Caco-2 (cell line): Measurements from ENCODE around the gene DPP3. TPM values are rescaled to one million over a fixed set of nuclear protein-coding genes. Genes with fewer than 3 reads are reported as not detected.

Experiments used
- BruUV-seq: library from RNA; stranded (reverse); fragments of 400-500 nt; replicated peaks from 2 replicates; lab custom pipeline; 2021; lab: Mats Ljungman, UMichigan
- CTCF ChIA-PET: fragments of 300-600 bp; sonication (Branson Sonifier 250); formaldehyde crosslinking; loops from one replicate; lab custom pipeline; 2022; ENCODE audit warnings: antibody characterized with exemption; lab: Charles Lee
- POLR2A ChIA-PET: fragments of 300-600 bp; sonication (Branson Sonifier 250); formaldehyde crosslinking; loops from one replicate; lab custom pipeline; 2022; ENCODE audit warnings: antibody characterized with exemption; lab: Charles Lee
- DNase-seq, 2 experiments: peaks; one replicate each; pipeline versions ENCODE4 v3.0.0 to v3.0.0-alpha.2; 2020 to 2022
- H3K27me3 ChIP-seq: replicated peaks from 2 replicates; pipeline ENCODE4 v1.6.0; 2011; ENCODE audit warnings: low read length; ENCODE audit not compliant: control insufficient read depth, insufficient read depth
- H3K36me3 ChIP-seq: 2 replicates; pipeline ENCODE4 v1.5.1; 2011; ENCODE audit warnings: low read length; ENCODE audit not compliant: control insufficient read depth, insufficient read depth
- H3K4me1 ChIP-seq: fragments of 250-450 bp; sonication (Bioruptor Pico); 2 replicates; pipeline ENCODE4 v1.5.1; 2020; ENCODE audit warnings: mild to moderate bottlenecking
- H3K4me3 ChIP-seq: 2 replicates; pipeline ENCODE4 v1.5.1; 2011; ENCODE audit warnings: low read depth, mild to moderate bottlenecking, control low read depth, low read length
- H3K9me3 ChIP-seq: fragments of 250-450 bp; sonication (Bioruptor Pico); 2 replicates; pipeline ENCODE4 v1.5.1; 2020; ENCODE audit warnings: mild to moderate bottlenecking, moderate library complexity
- H3K27ac Mint-ChIP-seq: one replicate; pipeline ENCODE4 v1.8.0; 2022; ENCODE audit warnings: mixed read lengths; ENCODE audit not compliant: unreplicated experiment
- H3K27me3 Mint-ChIP-seq: one replicate; pipeline ENCODE4 v1.8.0; 2022; ENCODE audit warnings: mixed read lengths; ENCODE audit not compliant: insufficient read depth, unreplicated experiment
- H3K36me3 Mint-ChIP-seq: one replicate; pipeline ENCODE4 v1.8.0; 2022; ENCODE audit warnings: mild to moderate bottlenecking, mixed read lengths; ENCODE audit not compliant: insufficient read depth, unreplicated experiment
- H3K4me1 Mint-ChIP-seq: one replicate; pipeline ENCODE4 v1.8.0; 2022; ENCODE audit warnings: low read depth, mixed read lengths; ENCODE audit not compliant: unreplicated experiment
- H3K4me3 Mint-ChIP-seq: one replicate; pipeline ENCODE4 v1.8.0; 2022; ENCODE audit warnings: mild to moderate bottlenecking, moderate library complexity, mixed read lengths; ENCODE audit not compliant: unreplicated experiment
- H3K9me3 Mint-ChIP-seq: one replicate; pipeline ENCODE4 v1.8.0; 2022; ENCODE audit warnings: mixed read lengths; ENCODE audit not compliant: unreplicated experiment
- CTCF ChIP-seq, 2 experiments: fragments of 200-600 bp in 1 of 2; IDR thresholded peaks; 1 replicate in 1 of 2; 2 replicates in 1 of 2; pipeline versions ENCODE4 v1.5.1 to v1.8.0; 2011 to 2022; ENCODE audit warnings: antibody characterized with exemption in 1 of 2, control low read depth in 1 of 2, inconsistent platforms in 1 of 2, low read depth in 1 of 2, low read length in 1 of 2, mild to moderate bottlenecking in 1 of 2, moderate library complexity in 1 of 2; ENCODE audit not compliant: insufficient read depth in 1 of 2, severe bottlenecking in 1 of 2, unreplicated experiment in 1 of 2
- intact Hi-C: fragments of 100-400 bp; cut with micrococcal nuclease; formaldehyde crosslinking; loops from one replicate; pipeline ENCODE4 v1.10.0; 2022; ENCODE audit not compliant: unreplicated experiment
- total RNA-seq: library from RNA; stranded (reverse); gene quantifications from 2 replicates; pipeline ENCODE4 v1.2.3, GENCODE V29; 2022

DPP3 gene
- total RNA-seq, 1 experiment from 2014 or later, result 106 TPM

- no peak overlapping the region for H3K4me3 Mint-ChIP-seq
- peaks cover 4% of the 10 kb centered on the region; the same call in 1 of the 2 replicates for H3K9me3 ChIP-seq
- BruUV-seq, result no TSS peak
These were observed 15.3 kb upstream of the DPP3 start for GRCh38 chr11:66464916-66465315.

GRCh38 chr11:66465373-66466224 lies 14.6 kb upstream of the DPP3 start:
- Histone ChIP-seq H3K4me1 (peaks cover 19% of the 10 kb centered on the region), H3K27me3 (no peaks in the 10 kb centered on the region; the same call in 1 of the 2 replicates), H3K9me3 (peaks cover 4% of the 10 kb centered on the region; the same call in 1 of the 2 replicates), H3K4me3 (no peak overlapping the region), H3K36me3 (no peaks in the 10 kb centered on the region)
- peaks cover 17% of the 10 kb centered on the region for H3K4me1 Mint-ChIP-seq
- no peak for TF ChIP-seq CTCF (IDR thresholded peaks at IDR 0.05; ENCODE audit: insufficient read depth in 1 of 2, low read depth in 1 of 2, low read length in 1 of 2, severe bottlenecking in 1 of 2, unreplicated experiment in 1 of 2)
- peaks cover 17% of the 10 kb centered on the region for H3K9me3 Mint-ChIP-seq
- POLR2A ChIA-PET, result interaction anchor here (1.1 to 3.1 kb wide), 2 partner anchors 14 to 150 kb away, joined by 16 to 98 read pairs; partner anchors contain the start of gene DPP3
- CTCF ChIA-PET, result interaction anchor here (0.9 to 3.4 kb wide), 7 partner anchors 26 to 213 kb away, joined by 4 to 65 read pairs (median 10); partner anchors contain the start of genes CCDC87, MRPL11 and RBM4B
- DNase-seq, result no peak
- H3K4me3 Mint-ChIP-seq, result peak overlapping the region; percentile 90
- intact Hi-C loops, result loop anchor here (1.0 kb wide), 3 partner anchors 15 to 47 kb away; partner anchors contain the start of gene DPP3
- no TSS peak for BruUV-seq
- H3K27me3 Mint-ChIP-seq, result no peaks in the 10 kb centered on the region
- peaks cover 11% of the 10 kb centered on the region for H3K36me3 Mint-ChIP-seq
- peak overlapping the region; percentile 62 for H3K27ac Mint-ChIP-seq

More at GRCh38 chr11:66464916-66465315, 15.3 kb upstream of the DPP3 start:
- peak in 1 of 2 experiments; percentile 47 for DNase-seq
- peaks cover 17% of the 10 kb centered on the region for H3K4me1 Mint-ChIP-seq
- H3K27me3 Mint-ChIP-seq, result no peaks in the 10 kb centered on the region
- H3K4me1 ChIP-seq, result peaks cover 19% of the 10 kb centered on the region
- no peak for TF ChIP-seq CTCF (IDR thresholded peaks at IDR 0.05; ENCODE audit: insufficient read depth in 1 of 2, low read depth in 1 of 2, low read length in 1 of 2, severe bottlenecking in 1 of 2, unreplicated experiment in 1 of 2)
- ChIA-PET POLR2A (interaction anchor here (3.1 kb wide), 1 partner anchor 15 kb away, joined by 98 read pairs; the partner anchor contains the start of gene DPP3), CTCF (interaction anchor here (0.9 to 3.4 kb wide), 3 partner anchors 26 to 49 kb away, joined by 4 to 65 read pairs (median 7); partner anchors contain the start of gene MRPL11)
- peaks cover 17% of the 10 kb centered on the region for H3K9me3 Mint-ChIP-seq
- H3K4me3 ChIP-seq, result no peak overlapping the region
- H3K27ac Mint-ChIP-seq, result no peak overlapping the region
- H3K36me3 Mint-ChIP-seq, result peaks cover 6% of the 10 kb centered on the region
- intact Hi-C loops, result no loop called here
- no peaks in the 10 kb centered on the region; the same call in 1 of the 2 replicates for H3K27me3 ChIP-seq
- no peaks in the 10 kb centered on the region for H3K36me3 ChIP-seq
